Stimulated activated CD4-positive, alpha-beta T cell treated with anti-CD3 and anti-CD28 coated beads, Interleukin-4, amount 100 ng/mL, for 1 hour (primary cell): Measurements from ENCODE around the gene SNAPC5.

Experiments used
- DNase-seq: peaks from one replicate; pipeline ENCODE4 v3.0.0-alpha.2; 2020

Gene SNAPC5

GRCh38 chr15:66452971-66453580 lies 44.5 kb downstream of the SNAPC5 start:
- no peak for DNase-seq

GRCh38 chr15:66452420-66452819 lies 45.1 kb downstream of the SNAPC5 start:
- DNase-seq, result no peak
